ENCODE data around the gene TNFRSF8.

The TNFRSF8 gene

DNA sequence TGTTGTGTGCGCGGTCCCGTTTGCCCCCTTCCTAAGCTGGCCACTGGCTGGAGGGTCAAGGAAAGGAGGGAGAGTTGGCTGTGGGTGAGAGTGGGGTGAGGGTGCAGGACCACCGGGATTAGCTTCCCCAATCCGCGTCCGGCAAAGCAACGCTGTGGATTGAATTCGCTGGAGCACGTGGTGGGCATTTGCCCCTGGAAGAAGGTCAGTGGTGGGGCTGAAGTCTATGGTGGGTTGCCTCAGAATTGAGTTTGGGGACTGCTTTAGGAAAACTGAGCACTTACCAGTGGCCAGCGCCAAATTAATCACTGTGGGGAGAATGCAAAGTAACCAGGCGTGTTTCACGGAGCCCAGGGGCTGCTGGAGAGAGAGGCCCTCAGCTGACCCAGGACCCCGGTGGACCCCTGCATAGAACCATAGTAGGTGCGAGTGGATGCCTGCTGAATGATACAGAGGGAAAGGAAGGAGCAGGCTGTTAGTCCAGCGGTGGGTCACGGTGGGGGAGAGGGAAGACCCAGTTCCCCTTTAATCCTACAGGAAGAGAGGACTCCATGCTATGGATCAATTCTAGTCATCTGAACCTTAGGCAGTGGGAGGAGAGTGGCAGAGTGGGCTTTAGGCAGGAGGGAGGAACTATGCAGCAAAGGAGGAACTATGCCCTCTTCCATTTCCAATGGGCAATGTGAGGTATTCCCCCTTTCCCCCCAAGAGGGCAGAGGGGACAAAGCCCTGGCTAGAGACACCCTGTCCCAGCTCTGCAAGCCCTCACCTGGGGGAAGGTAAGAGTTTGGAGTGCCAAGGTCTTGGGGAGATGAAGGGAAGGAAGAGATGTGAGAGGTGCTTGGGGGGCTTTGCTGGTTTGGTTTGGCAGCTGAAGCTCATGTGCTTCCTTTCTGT lies 1.2 kb downstream of the TNFRSF8 start:
- FAIRE-seq: no peak

GRCh38 chr1:12065872-12066271 lies 2.8 kb downstream of the TNFRSF8 start:
- FAIRE-seq: no peak

DNA sequence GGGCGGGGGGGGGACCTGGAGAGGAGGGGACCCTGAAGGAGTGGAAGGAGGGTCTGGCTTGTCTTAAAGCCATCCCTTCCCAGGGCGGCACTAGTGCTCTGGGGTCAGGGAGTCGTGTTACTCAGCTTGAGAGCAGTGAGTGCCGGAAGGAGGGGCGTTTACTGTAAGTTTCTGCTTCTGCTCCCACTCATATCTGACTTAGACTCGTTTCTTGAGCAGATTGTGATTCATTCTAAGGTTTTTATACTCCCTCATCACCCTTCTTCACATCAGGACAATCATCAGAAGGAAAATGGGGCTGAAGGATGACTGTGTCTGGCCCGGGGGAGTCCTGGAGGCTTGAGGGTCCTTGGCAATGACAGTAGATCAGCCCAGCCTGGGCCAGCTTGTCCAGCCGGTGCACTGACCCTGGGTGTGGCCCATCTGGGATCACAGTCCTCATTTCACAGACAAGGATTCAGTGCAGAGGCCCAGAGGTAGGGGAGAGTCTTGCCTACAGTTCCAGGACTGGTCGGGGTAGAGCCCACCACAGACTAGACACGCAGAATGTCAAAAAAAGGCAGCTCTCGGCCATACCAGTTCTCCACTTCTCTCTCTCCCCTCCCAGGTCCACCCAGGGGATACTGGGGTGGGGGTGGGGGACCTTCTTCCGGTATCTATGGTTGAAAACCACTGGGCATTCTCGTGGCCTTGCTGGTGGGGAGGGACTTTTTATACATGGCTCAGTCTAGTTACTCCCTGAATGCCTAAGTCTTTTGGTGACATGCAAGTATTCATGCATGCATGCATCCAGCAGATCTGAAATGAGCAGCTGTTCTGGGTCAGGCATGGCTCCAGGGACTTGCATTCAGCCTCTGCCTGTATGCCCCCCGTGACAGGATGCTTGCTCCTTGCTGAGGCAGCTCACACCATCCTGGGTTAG lies 5.1 kb downstream of the TNFRSF8 start:
- FAIRE-seq: no peak

GRCh38 chr1:12069623-12070244 lies 6.6 kb downstream of the TNFRSF8 start:
- no peak for FAIRE-seq

DNA sequence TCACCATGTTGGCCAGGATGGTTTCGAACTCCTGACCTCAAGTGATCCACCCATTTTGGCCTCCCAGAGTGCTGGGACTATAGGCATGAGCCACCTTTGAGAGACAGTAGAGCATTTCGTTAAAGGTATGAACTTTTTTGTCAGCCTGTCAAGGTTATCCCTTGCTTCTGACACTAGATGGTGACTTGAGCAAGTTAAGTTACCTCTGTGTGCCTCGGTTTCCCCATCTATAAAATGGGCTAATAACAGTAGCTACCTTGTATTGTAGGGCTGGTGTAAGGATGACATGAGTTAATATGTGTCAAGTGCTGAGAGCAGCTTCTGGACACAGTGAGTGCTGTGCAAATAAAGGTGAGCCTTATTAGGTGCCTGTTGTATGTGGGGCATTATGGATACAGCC lies 8.8 kb downstream of the TNFRSF8 start:
- no peak for FAIRE-seq

DNA sequence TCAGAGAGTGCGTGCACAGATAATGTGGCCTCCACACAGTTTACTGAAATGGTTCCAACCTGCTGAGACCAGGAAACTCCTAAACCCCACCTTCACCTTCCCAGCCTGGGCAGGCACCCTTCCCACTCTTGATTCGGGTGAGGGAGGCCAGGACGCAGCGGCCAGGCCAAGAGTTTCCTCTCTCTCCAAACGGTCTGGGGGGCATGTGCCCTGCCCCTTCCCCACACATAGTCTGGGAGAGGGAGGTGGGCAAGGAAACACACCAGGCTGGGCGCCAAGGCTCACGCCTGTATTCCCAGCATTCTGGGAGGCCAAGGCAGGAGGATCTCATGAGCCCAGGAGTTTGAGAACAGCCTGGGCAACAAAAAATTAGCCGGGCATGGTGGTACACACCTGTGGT lies 9.6 kb downstream of the TNFRSF8 start:
- no peak for FAIRE-seq

DNA sequence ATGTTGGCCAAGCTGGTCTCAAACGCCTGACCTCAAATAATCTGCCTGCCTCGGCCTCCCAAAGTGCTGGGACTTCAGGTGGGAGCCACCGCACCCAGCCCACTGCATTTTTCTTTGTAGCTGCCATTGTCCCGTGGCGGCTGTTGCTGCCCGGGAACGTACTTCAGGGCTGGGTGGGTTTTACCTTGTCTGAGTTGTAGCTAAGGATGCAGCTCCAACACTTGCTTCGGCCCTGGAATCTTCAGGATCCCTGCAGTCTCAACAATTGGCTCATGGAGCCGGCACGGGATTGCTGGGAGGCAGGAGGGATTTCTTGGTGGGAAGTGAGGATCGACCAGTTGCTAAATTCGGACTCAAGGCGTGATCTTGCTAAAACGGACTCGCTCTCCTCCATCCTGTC lies 10.7 kb downstream of the TNFRSF8 start:
- FAIRE-seq: no peak

GRCh38 chr1:12075195-12076114 lies 12.4 kb downstream of the TNFRSF8 start:
- FAIRE-seq: no peak

GRCh38 chr1:12076425-12077005 lies 13.4 kb downstream of the TNFRSF8 start:
- FAIRE-seq: no peak

DNA sequence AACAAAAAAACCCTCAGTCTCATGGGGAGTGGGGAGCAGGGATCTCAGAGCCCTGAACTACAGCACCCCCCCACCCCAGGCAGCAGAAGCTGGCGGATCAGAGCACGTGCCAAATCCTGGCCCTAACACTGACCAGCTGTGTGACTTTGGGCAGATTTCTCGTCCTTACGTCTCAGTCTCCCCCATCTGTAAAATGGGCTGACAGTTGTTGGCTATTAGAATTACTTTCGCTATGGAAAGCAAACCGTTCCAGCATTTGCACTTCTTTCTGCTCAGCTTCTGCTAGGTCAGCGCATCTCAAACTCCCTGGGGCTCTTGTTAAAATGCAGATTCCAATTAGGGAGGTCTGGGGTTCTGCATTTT lies 15.5 kb downstream of the TNFRSF8 start:
- FAIRE-seq: no peak

GRCh38 chr1:12078938-12079861 lies 16.1 kb downstream of the TNFRSF8 start:
- FAIRE-seq: no peak

DNA sequence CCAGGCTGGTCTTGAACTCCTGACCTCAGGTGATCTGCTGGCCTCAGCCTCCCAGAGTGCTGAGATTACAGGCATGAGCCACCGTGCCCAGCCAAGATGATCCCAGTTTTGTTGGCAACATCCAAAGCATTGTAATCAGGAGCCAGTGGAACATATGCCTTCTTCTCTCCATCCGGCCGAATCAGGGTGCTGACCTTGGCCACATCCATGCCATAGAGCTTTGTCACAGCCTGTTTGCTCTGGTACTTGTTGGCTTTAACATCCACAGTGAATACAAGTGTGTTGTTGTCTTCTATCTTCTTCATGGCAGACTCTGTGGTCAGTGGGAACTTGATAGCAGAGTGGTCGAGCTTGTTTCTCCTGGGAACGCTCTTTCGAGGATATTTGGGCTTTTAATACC lies 17.1 kb downstream of the TNFRSF8 start:
- no peak for FAIRE-seq

- no peak for FAIRE-seq
Observed at GRCh38 chr1:12080773-12081556, 17.9 kb downstream of the TNFRSF8 start.

GRCh38 chr1:12081648-12082396 lies 18.7 kb downstream of the TNFRSF8 start:
- no peak for FAIRE-seq

GRCh38 chr1:12082988-12083387 lies 19.9 kb downstream of the TNFRSF8 start:
- no peak for FAIRE-seq

- FAIRE-seq: no peak
Observed at GRCh38 chr1:12083766-12084165, 20.7 kb downstream of the TNFRSF8 start.

DNA sequence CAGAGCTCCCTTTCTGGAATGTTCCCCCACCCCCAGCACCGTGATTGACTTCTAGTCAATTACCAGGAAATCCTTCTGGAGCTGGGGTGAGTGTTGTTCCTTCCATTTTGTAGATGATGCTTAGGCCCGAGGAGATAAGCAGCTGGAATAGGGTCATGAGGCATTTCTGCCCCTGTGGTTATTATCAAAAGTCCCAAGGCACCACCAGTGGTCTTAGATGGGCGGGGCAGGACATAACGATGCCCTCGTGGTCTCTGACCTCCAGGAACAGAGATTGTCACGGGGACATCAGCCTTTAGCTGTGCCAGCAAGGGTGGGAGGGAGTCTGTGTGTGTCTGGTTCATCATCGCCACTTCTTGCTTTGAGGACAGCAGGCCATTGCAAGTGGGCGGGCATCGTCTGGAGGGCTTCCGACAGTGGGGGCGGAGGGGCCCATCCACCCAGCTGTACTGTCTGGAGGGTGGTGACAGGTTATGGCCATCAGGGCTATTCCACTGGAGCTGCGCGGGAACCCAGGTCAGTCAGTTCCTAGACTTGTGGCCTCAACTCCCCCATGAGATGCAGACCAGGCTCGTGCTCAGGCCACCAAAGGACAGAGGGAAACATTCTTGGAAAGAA lies 22.6 kb downstream of the TNFRSF8 start:
- FAIRE-seq: no peak

DNA sequence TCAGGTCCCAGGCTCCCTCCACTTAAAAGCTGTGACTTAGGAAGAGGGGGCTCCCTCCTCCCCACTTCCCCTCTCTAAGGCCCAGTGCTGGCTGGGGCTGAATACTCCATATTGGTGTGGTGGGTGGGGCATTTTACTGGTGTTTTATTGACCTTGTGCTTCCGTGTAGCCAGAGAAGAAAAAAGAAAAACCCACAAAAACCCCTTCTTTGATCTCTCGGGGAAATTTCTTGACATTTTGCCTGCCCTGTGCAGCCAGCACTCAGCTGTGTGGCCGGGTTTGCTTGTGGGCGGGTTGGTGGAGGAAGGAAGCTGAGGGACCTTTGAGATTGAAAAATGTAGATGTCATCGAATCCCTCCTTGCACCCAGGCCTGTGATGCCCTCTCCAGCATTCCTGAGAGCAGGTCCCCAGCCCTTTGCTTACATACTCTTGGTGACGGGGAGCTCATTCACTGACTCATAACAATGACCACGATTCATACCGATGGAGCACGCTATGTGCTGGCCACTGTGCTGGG lies 24.8 kb downstream of the TNFRSF8 start:
- no peak for FAIRE-seq

Measured in A204.1 (cell line).